OCI-LY1 (cell line): Measurements from ENCODE around the gene TAX1BP3.

Source experiments
- H2AFZ ChIP-seq: fragments of 200-600 bp; sonication (generic), shearing (Covaris generic); 2 replicates; pipeline ENCODE4 v1.6.0; 2014; ENCODE audit warnings: antibody characterized with exemption, mild to moderate bottlenecking, low read length
- H3F3A ChIP-seq: fragments of 200-600 bp; sonication (generic), shearing (Covaris generic); 2 replicates; pipeline ENCODE4 v1.6.0; 2014; ENCODE audit warnings: mild to moderate bottlenecking, antibody characterized with exemption, low read length, moderate library complexity; ENCODE audit not compliant: insufficient read depth
- H3K27ac ChIP-seq: fragments of 200-600 bp; sonication (generic); 2 replicates; pipeline ENCODE4 v1.5.1; 2014; ENCODE audit warnings: low read length, mixed run types, mild to moderate bottlenecking, low read depth; ENCODE audit not compliant: poor library complexity, severe bottlenecking
- H3K27me3 ChIP-seq: fragments of 200-600 bp; sonication (generic); 2 replicates; pipeline ENCODE4 v1.6.0; 2014; ENCODE audit warnings: antibody characterized with exemption, mild to moderate bottlenecking, low read length, moderate library complexity; ENCODE audit not compliant: insufficient read depth
- H3K36me3 ChIP-seq: fragments of 200-600 bp; sonication (generic); 2 replicates; pipeline ENCODE4 v1.6.1; 2014; ENCODE audit warnings: mild to moderate bottlenecking, antibody characterized with exemption, low read length, moderate library complexity, mixed read lengths; ENCODE audit not compliant: insufficient read depth
- H3K4me1 ChIP-seq: fragments of 200-600 bp; sonication (generic); 2 replicates; pipeline ENCODE4 v1.5.1; 2014; ENCODE audit warnings: mild to moderate bottlenecking, low read length, moderate library complexity; ENCODE audit not compliant: insufficient read depth, severe bottlenecking
- H3K4me2 ChIP-seq: fragments of 200-600 bp; sonication (generic), shearing (Covaris generic); 2 replicates; pipeline ENCODE4 v1.6.1; 2014; ENCODE audit warnings: low read length
- H3K4me3 ChIP-seq: fragments of 200-600 bp; sonication (generic); 2 replicates; pipeline ENCODE4 v1.5.1; 2014; ENCODE audit warnings: low read length, low read depth, mild to moderate bottlenecking, mixed read lengths; ENCODE audit not compliant: poor library complexity, severe bottlenecking
- H3K79me2 ChIP-seq: fragments of 200-600 bp; shearing (Covaris generic); 2 replicates; pipeline ENCODE4 v1.6.1; 2016; ENCODE audit warnings: mixed run types, low read length, mixed read lengths; ENCODE audit not compliant: insufficient read depth
- H3K9ac ChIP-seq: fragments of 200-600 bp; sonication (generic), shearing (Covaris generic); 2 replicates; pipeline ENCODE4 v1.6.1; 2014; ENCODE audit warnings: mild to moderate bottlenecking, low read length, mixed read lengths
- H3K9me2 ChIP-seq: fragments of 200-600 bp; sonication (generic), shearing (Covaris generic); 2 replicates; pipeline ENCODE4 v1.6.1; 2014; ENCODE audit warnings: low read depth, mild to moderate bottlenecking, low read length, mixed read lengths
- H3K9me3 ChIP-seq: fragments of 200-600 bp; shearing (Covaris generic); 2 replicates; pipeline ENCODE4 v1.6.1; 2014; ENCODE audit warnings: low read length, mixed read lengths
- H4K20me1 ChIP-seq: fragments of 200-600 bp; sonication (generic), shearing (Covaris generic); 2 replicates; pipeline ENCODE4 v1.6.0; 2016; ENCODE audit warnings: mild to moderate bottlenecking, low read length; ENCODE audit not compliant: insufficient read depth
- EZH2 ChIP-seq: fragments of 200-600 bp; sonication (generic), shearing (Covaris generic); IDR thresholded peaks from 2 replicates; pipeline ENCODE4 v1.8.0; 2017; ENCODE audit warnings: borderline replicate concordance, mixed run types, mild to moderate bottlenecking, antibody characterized with exemption, low read length, moderate library complexity, mixed read lengths
- TF ChIP-seq, protein P1 (sequence below): fragments of 200-600 bp; sonication (generic), shearing (Covaris generic); IDR thresholded peaks from 2 replicates; pipeline ENCODE4 v1.5.1; 2017; ENCODE audit warnings: mild to moderate bottlenecking, antibody characterized with exemption, low read length, moderate library complexity, mixed read lengths

Gene TAX1BP3

GRCh38 chr17:3682033-3682432 lies 13.7 kb upstream of the TAX1BP3 start:
- no peaks in the 10 kb centered on the region for H3K79me2 ChIP-seq
- no peaks in the 10 kb centered on the region for H3K4me1 ChIP-seq
- H3K9ac ChIP-seq, result no peak overlapping the region
- H4K20me1 ChIP-seq, result no peaks in the 10 kb centered on the region
- H3K9me2 ChIP-seq, result no peaks in the 10 kb centered on the region
- H3K4me2 ChIP-seq, result no peak overlapping the region
- no peaks in the 10 kb centered on the region for H3F3A ChIP-seq
- no peaks in the 10 kb centered on the region for H3K27me3 ChIP-seq
- H3K9me3 ChIP-seq, result no peaks in the 10 kb centered on the region
- H3K27ac ChIP-seq, result no peak overlapping the region
- peaks cover 13% of the 10 kb centered on the region; the same call in 1 of the 2 replicates for H3K36me3 ChIP-seq
- no peak overlapping the region for H3K4me3 ChIP-seq
- TF ChIP-seq, protein P1, sequence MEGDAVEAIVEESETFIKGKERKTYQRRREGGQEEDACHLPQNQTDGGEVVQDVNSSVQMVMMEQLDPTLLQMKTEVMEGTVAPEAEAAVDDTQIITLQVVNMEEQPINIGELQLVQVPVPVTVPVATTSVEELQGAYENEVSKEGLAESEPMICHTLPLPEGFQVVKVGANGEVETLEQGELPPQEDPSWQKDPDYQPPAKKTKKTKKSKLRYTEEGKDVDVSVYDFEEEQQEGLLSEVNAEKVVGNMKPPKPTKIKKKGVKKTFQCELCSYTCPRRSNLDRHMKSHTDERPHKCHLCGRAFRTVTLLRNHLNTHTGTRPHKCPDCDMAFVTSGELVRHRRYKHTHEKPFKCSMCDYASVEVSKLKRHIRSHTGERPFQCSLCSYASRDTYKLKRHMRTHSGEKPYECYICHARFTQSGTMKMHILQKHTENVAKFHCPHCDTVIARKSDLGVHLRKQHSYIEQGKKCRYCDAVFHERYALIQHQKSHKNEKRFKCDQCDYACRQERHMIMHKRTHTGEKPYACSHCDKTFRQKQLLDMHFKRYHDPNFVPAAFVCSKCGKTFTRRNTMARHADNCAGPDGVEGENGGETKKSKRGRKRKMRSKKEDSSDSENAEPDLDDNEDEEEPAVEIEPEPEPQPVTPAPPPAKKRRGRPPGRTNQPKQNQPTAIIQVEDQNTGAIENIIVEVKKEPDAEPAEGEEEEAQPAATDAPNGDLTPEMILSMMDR, result no peak
- no peak for TF ChIP-seq EZH2
- no peak overlapping the region for H2AFZ ChIP-seq

- Histone ChIP-seq H3K9ac (no peak overlapping the region), H3K79me2 (no peaks in the 10 kb centered on the region), H2AFZ (no peak overlapping the region), H3K4me1 (no peaks in the 10 kb centered on the region), H3K9me3 (no peaks in the 10 kb centered on the region), H3K27ac (no peak overlapping the region), H3K27me3 (no peaks in the 10 kb centered on the region), H3K4me3 (no peak overlapping the region), H3K36me3 (peaks cover 13% of the 10 kb centered on the region; the same call in 1 of the 2 replicates), H3K4me2 (no peak overlapping the region), H4K20me1 (no peaks in the 10 kb centered on the region), H3F3A (no peaks in the 10 kb centered on the region), H3K9me2 (no peaks in the 10 kb centered on the region)
- TF ChIP-seq, protein P1, result no peak
- no peak for TF ChIP-seq EZH2
Measured at GRCh38 chr17:3681565-3681964, 13.2 kb upstream of the TAX1BP3 start.

- no peaks in the 10 kb centered on the region for H3K9me3 ChIP-seq
- no peak overlapping the region for H3K4me2 ChIP-seq
- H3K4me3 ChIP-seq, result no peak overlapping the region
- no peaks in the 10 kb centered on the region for H3K79me2 ChIP-seq
- H3K27me3 ChIP-seq, result no peaks in the 10 kb centered on the region
- no peaks in the 10 kb centered on the region for H4K20me1 ChIP-seq
- no peaks in the 10 kb centered on the region for H3K4me1 ChIP-seq
- H3K36me3 ChIP-seq, result peaks cover 17% of the 10 kb centered on the region; the same call in 1 of the 2 replicates
- TF ChIP-seq, protein P1, result no peak
- no peak for TF ChIP-seq EZH2
- H3K27ac ChIP-seq, result no peak overlapping the region
- H3F3A ChIP-seq, result no peaks in the 10 kb centered on the region
- no peak overlapping the region for H3K9ac ChIP-seq
- no peaks in the 10 kb centered on the region for H3K9me2 ChIP-seq
- no peak overlapping the region for H2AFZ ChIP-seq
Measured at GRCh38 chr17:3681057-3681456, 12.7 kb upstream of the TAX1BP3 start.
